ENCODE data around the gene FAM219A.

Gene FAM219A

GRCh38 chr9:34374905-34375552 is 83.3 kb downstream of the FAM219A start:
- no peak for TF ChIP-seq CTCF (IDR thresholded peaks at IDR 0.05; ENCODE audit: low read depth, low read length, missing control alignments)
- in situ Hi-C loops (cut with HindIII; ENCODE audit: low sequenced_read_pairs): no loop called here
- H3K4me3 ChIP-seq (ENCODE audit: low read depth, low read length): no peak overlapping the region
- DNase-seq (ENCODE audit: low read depth): no peak

GRCh38 chr9:34374339-34374738 is 84.0 kb downstream of the FAM219A start:
- no peak for TF ChIP-seq CTCF (IDR thresholded peaks at IDR 0.05; ENCODE audit: low read depth, low read length, missing control alignments)
- in situ Hi-C loops (cut with HindIII; ENCODE audit: low sequenced_read_pairs): no loop called here
- no peak for DNase-seq (ENCODE audit: low read depth)
- no peak overlapping the region for H3K4me3 ChIP-seq (ENCODE audit: low read depth, low read length)

GRCh38 chr9:34373749-34374148 is 84.6 kb downstream of the FAM219A start:
- in situ Hi-C loops (cut with HindIII; ENCODE audit: low sequenced_read_pairs): no loop called here
- no peak for TF ChIP-seq CTCF (IDR thresholded peaks at IDR 0.05; ENCODE audit: low read depth, low read length, missing control alignments)
- H3K4me3 ChIP-seq (ENCODE audit: low read depth, low read length): no peak overlapping the region
- no peak for DNase-seq (ENCODE audit: low read depth)

- in situ Hi-C loops (cut with HindIII; ENCODE audit: low sequenced_read_pairs): no loop called here
- TF ChIP-seq CTCF (IDR thresholded peaks at IDR 0.05; ENCODE audit: low read depth, low read length, missing control alignments): no peak
- no peak overlapping the region for H3K4me3 ChIP-seq (ENCODE audit: low read depth, low read length)
- DNase-seq (ENCODE audit: low read depth): no peak
These were observed 85.8 kb downstream of the FAM219A start for GRCh38 chr9:34372467-34373011.

GRCh38 chr9:34371886-34372466 is 86.4 kb downstream of the FAM219A start:
- no peak overlapping the region for H3K4me3 ChIP-seq (ENCODE audit: low read depth, low read length)
- in situ Hi-C loops (cut with HindIII; ENCODE audit: low sequenced_read_pairs): no loop called here
- DNase-seq (ENCODE audit: low read depth): no peak
- no peak for TF ChIP-seq CTCF (IDR thresholded peaks at IDR 0.05; ENCODE audit: low read depth, low read length, missing control alignments)

- TF ChIP-seq CTCF (IDR thresholded peaks at IDR 0.05; ENCODE audit: low read depth, low read length, missing control alignments): no peak
- no peak for DNase-seq (ENCODE audit: low read depth)
- H3K4me3 ChIP-seq (ENCODE audit: low read depth, low read length): no peak overlapping the region
- in situ Hi-C loops (cut with HindIII; ENCODE audit: low sequenced_read_pairs): no loop called here
These were observed 87.1 kb downstream of the FAM219A start for GRCh38 chr9:34370970-34371880.
